ENCODE measurements around the gene SYNPO2. TPM values are rescaled to one million over a fixed set of nuclear protein-coding genes. Genes with fewer than 3 reads are reported as not detected.
"Not testable (repeated sequence)": the region's sequence is repeated elsewhere in the genome, so short reads cannot be mapped to it uniquely, and the experiment has no call there.

Gene SYNPO2
- total RNA-seq, 1 experiment from 2014 or later: 0.87 TPM

- Histone ChIP-seq H3K4me3 (no peak overlapping the region), H3K27ac (no peak overlapping the region), H3K4me1 (replicated peaks; ENCODE audit: insufficient read depth) (no peaks in the 10 kb centered on the region), H3K9me2 (ENCODE audit: insufficient read depth) (no peaks in the 10 kb centered on the region), H3K36me3 (ENCODE audit: low read depth) (no peaks in the 10 kb centered on the region), H3K79me2 (ENCODE audit: low read depth) (no peaks in the 10 kb centered on the region), H3F3A (ENCODE audit: insufficient read depth, low read depth) (no peaks in the 10 kb centered on the region), H3K27me3 (ENCODE audit: insufficient read depth, low read depth) (no peaks in the 10 kb centered on the region), H3K4me2 (no peak overlapping the region), H2AFZ (no peak overlapping the region), H4K20me1 (ENCODE audit: insufficient read depth) (no peaks in the 10 kb centered on the region), H3K9me3 (ENCODE audit: insufficient read depth, low read depth) (no peaks in the 10 kb centered on the region)
- ChIA-PET CTCF (no interaction called here), POLR2A (ENCODE audit: unreplicated experiment) (no interaction called here)
- TF ChIP-seq EZH2 (IDR thresholded peaks at IDR 0.05; ENCODE audit: low read depth): no peak
- TF ChIP-seq CTCF (conservative IDR thresholded peaks at IDR 0.05): no peak
- intact Hi-C loops (cut with micrococcal nuclease; ENCODE audit: unreplicated experiment): no loop called here
- no peak for DNase-seq
- BruUV-seq (replicated peaks): no TSS peak
Measured at GRCh38 chr4:119059221-119059620, 170.6 kb downstream of the SYNPO2 start.

- H3K9me3 ChIP-seq (ENCODE audit: insufficient read depth, low read depth); H3K79me2 ChIP-seq (ENCODE audit: low read depth); H3K27ac ChIP-seq; POLR2A ChIA-PET (ENCODE audit: unreplicated experiment); H3K36me3 ChIP-seq (ENCODE audit: low read depth); H3K27me3 ChIP-seq (ENCODE audit: insufficient read depth, low read depth); intact Hi-C loops (cut with micrococcal nuclease; ENCODE audit: unreplicated experiment); H3K4me1 ChIP-seq (replicated peaks; ENCODE audit: insufficient read depth); H4K20me1 ChIP-seq (ENCODE audit: insufficient read depth); CTCF ChIA-PET; H3K4me2 ChIP-seq; H2AFZ ChIP-seq; H3K4me3 ChIP-seq; DNase-seq; BruUV-seq (replicated peaks); H3F3A ChIP-seq (ENCODE audit: insufficient read depth, low read depth); H3K9me2 ChIP-seq (ENCODE audit: insufficient read depth): not testable (repeated sequence)
Measured at GRCh38 chr4:119067125-119067524, 178.5 kb downstream of the SYNPO2 start.

GRCh38 chr4:119067670-119068360 is 179.2 kb downstream of the SYNPO2 start:
- H3K27me3 ChIP-seq (ENCODE audit: insufficient read depth, low read depth); POLR2A ChIA-PET (ENCODE audit: unreplicated experiment); H4K20me1 ChIP-seq (ENCODE audit: insufficient read depth); BruUV-seq (replicated peaks); CTCF ChIA-PET; H3K79me2 ChIP-seq (ENCODE audit: low read depth); H3K4me2 ChIP-seq; H2AFZ ChIP-seq; H3K9me2 ChIP-seq (ENCODE audit: insufficient read depth); intact Hi-C loops (cut with micrococcal nuclease; ENCODE audit: unreplicated experiment); H3K27ac ChIP-seq; H3K4me1 ChIP-seq (replicated peaks; ENCODE audit: insufficient read depth); H3K4me3 ChIP-seq; H3K36me3 ChIP-seq (ENCODE audit: low read depth); H3K9me3 ChIP-seq (ENCODE audit: insufficient read depth, low read depth); H3F3A ChIP-seq (ENCODE audit: insufficient read depth, low read depth): not testable (repeated sequence)
- peak in 1 of 2 experiments; percentile 25 for DNase-seq

GRCh38 chr4:119068529-119068962 is 179.9 kb downstream of the SYNPO2 start:
- H3K4me2 ChIP-seq: no peak overlapping the region
- ChIA-PET CTCF (no interaction called here), POLR2A (ENCODE audit: unreplicated experiment) (no interaction called here)
- no peaks in the 10 kb centered on the region for H3K27me3 ChIP-seq (ENCODE audit: insufficient read depth, low read depth)
- H3K4me3 ChIP-seq: no peak overlapping the region
- H3K9me2 ChIP-seq (ENCODE audit: insufficient read depth): no peaks in the 10 kb centered on the region
- no peaks in the 10 kb centered on the region for H3K9me3 ChIP-seq (ENCODE audit: insufficient read depth, low read depth)
- H3F3A ChIP-seq (ENCODE audit: insufficient read depth, low read depth): no peaks in the 10 kb centered on the region
- no peak for DNase-seq
- intact Hi-C loops (cut with micrococcal nuclease; ENCODE audit: unreplicated experiment): no loop called here
- H4K20me1 ChIP-seq (ENCODE audit: insufficient read depth): no peaks in the 10 kb centered on the region
- no peaks in the 10 kb centered on the region for H3K36me3 ChIP-seq (ENCODE audit: low read depth)
- H3K27ac ChIP-seq: no peak overlapping the region
- no peak overlapping the region for H2AFZ ChIP-seq
- TF ChIP-seq EZH2 (IDR thresholded peaks at IDR 0.05; ENCODE audit: low read depth) (no peak), CTCF (conservative IDR thresholded peaks at IDR 0.05) (no peak)
- H3K4me1 ChIP-seq (replicated peaks; ENCODE audit: insufficient read depth): no peaks in the 10 kb centered on the region
- H3K79me2 ChIP-seq (ENCODE audit: low read depth): no peaks in the 10 kb centered on the region
- BruUV-seq (replicated peaks): no TSS peak

Measured in PC-9 (cell line).